GM19025 (cell line): ENCODE measurements around the gene XCL1.

Source experiments
- ATAC-seq: cut with Tn5 transposase; IDR thresholded peaks from one replicate; pipeline ENCODE4 v1.9.1; 2021; ENCODE audit warnings: mild to moderate bottlenecking, low read depth, moderate library complexity; ENCODE audit not compliant: unreplicated experiment

Gene XCL1

GRCh38 chr1:168629466-168629865 is 53.1 kb downstream of the XCL1 start:
- ATAC-seq = no peak
